Measurements from ENCODE around the gene FILIP1.

FILIP1 gene

DNA sequence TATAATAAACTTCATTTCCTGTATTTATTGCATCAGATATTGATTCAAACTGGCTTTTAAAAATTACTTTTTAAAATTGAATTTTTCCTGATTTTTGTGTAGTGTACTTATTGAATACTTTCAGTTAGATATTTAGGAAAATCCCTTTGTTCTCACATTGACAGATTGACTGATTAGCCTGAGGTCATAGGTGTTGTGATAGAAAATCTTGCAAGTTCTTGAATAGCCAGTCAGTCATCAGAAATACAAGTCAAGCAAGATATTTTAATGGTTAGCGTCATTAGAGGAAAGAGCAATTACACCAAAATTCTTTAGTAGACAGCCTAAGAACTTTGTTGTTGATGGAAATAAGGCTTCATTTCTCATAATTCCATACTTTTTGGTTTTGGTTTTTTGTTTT is 205.6 kb downstream of the FILIP1 start:
- no peak for DNase-seq

GRCh38 chr6:75287424-75287823 is 206.2 kb downstream of the FILIP1 start:
- DNase-seq = no peak

GRCh38 chr6:75286955-75287354 is 206.6 kb downstream of the FILIP1 start:
- no peak for DNase-seq

- DNase-seq = no peak
Observed at GRCh38 chr6:75285283-75285639, 208.3 kb downstream of the FILIP1 start.

- DNase-seq = peak; percentile 98
Observed at GRCh38 chr6:75284632-75285282, 208.8 kb downstream of the FILIP1 start, which contains the start of gene TMEM30A. Gene TMEM30A (minus strand): TSS chr6:75284792. CDS start chr6:75284638, 154 bp downstream.

DNA sequence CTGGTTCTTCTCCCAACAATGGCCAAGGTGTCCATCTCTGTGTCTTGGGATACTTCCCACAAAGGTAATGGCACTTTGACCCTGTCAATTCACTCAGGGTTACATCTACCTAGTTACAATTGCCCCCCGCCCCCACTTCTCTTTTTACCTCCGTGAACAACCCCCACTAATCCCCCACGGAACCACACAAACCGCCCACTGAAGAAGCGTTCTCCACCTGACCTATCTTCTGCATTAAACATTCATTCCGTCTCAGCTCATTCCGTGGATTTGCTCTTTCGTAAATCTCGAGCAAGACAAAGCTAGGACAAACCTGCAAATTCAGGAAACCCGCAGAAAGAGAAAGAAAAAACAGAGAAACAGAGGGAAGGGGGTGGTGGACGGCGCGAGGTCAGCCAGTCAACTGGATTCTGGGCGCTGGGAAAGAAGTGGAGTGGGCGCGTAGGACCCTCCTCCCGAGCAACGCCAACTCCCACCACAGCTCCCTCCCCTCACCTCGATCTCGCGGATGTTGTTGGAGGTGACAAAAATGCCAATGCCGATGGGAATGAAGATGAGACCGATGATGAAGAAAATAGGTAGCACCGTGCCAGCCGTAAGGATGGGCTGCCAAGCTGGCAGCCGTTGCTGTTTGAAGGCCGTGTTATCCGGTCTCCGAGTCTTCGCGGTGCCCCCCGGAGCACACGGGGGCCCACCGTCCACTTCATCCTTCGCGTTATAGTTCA is 209.5 kb downstream of the FILIP1 start:
- no peak for DNase-seq

DNA sequence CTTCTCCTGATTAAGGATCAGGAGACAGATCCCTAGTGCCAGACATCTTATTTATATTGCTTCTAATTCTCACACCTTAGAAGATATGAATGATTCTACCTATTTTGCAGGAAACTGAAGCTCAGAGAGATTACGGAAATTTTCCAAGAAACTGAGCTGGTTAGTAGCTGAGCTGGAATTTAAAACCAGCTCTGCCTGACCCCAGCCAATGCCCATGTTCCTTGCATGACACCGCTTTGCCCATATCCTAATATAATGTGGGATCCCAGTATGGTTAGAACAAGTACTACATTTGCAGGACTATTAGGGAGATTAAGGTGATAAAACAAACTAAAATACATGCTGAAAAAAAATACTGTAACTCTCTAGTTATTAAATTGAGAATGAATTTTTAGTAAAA is 210.9 kb downstream of the FILIP1 start:
- DNase-seq = no peak

DNA sequence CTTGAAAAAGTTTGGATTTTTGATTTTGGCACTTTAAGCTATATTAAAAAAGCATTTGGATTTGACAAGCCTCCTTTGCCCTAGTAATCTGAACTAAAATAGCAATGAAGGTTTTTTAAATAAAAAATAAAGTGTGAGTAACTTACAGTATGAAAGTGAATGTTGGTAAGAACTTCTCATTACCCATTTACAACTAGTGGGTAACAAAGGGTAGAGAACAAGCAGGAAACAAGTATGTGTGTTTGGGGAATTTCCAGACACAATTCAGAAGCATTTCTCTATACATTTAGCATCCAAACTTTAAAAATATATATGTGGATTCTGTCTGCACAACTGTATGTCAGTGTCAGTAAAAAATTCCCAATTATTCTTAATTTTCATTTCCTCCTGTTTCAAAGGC is 211.9 kb downstream of the FILIP1 start:
- no peak for DNase-seq

- DNase-seq = no peak
Observed at GRCh38 chr6:75280131-75280855, 213.3 kb downstream of the FILIP1 start.

- no peak for DNase-seq
Observed at GRCh38 chr6:75279418-75279817, 214.2 kb downstream of the FILIP1 start.

DNA sequence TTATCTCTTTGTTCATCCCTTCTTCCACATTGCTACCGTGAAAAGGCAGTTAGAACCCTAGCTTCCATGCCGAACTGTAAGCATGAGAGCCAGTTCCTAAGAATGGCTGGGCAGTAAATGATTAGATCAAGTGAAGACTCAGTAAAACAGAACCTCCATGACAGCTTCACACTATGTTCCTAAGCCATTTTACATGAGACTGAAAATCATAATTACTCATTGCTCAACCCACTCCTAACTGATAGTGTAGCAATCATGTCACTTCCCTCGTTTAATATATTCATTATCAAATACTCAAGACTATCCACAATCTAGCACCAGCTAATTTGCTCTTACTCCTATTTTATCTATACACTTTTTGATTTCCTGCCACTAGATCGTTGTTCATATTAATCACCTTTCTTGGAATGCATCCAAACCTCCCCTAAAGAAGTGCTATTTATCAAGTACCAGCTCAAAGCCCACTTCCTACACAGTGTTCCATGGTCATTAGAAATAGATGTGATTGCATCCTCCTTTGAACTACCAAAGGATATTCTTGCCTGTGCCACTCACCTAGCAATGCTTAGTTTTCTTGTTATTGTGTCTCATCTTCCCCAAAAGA is 215.0 kb downstream of the FILIP1 start:
- no peak for DNase-seq

DNA sequence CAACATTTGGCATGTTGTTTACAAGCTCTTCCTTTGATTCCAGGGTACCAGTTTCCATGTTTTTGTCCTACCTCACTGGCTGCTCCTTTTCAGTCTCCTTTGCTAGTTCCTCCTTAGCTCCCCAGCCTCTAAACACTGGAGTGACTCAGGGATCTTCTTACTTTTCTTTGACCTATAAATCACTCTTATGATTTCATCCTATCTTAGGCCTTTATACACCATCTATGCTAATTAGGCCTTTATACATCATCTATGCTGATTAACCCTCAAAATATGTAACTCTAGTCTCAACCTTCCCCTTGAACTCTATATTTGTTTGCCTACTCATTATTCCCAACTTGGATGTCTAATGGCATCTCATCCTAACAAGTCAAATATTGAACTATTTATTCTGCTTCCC is 218.5 kb downstream of the FILIP1 start:
- no peak for DNase-seq

GRCh38 chr6:75273009-75273408 is 220.6 kb downstream of the FILIP1 start:
- no peak for DNase-seq

DNA sequence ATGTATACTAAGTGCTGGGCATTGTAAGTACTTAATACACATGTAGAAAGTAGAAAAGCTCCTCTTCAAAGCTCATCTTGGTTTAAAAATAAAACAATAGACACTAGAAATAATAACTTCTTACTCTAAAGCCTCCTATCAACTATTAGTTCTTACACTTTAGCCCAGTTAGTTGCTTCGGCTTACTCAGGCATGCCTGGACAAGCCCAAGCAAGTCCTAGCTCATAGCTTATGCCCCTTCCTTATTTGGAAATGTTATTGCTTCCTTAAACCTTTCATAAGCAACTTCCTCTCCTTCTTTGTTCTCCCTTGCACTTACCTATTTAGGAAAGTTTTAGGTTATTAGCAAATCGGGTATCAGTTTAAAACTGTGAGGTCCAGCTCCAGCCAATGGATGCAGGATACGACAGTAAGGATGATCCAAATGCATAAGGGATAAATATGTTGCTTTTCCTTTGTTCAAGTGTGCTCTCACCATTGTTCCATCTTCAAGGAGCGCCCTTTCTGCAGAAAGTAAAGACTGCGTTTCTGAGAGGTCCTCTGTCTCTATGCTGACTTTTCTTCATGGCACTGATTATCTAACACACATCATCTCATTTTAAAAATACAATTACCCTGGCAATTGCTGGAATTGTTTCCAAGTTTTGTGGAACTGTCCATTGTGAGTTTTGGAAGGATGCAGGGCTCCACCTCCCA is 221.3 kb downstream of the FILIP1 start:
- no peak for DNase-seq

DNA sequence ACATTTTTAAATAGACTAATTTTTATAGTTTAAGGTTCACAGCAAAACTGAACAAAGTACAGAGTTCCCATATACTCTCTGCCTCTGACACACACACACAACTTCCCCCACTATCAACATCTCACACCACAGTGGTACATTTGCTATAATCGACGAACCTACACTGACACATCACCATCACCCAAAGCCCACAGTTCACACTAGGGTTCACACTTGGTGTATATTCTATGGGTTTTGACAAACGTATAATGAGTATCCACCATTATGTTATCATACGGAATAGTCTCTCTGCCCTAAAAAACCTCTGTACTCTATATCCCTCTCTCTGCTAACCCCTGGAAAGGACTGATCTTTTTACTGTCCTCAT is 224.6 kb downstream of the FILIP1 start:
- DNase-seq = no peak

- DNase-seq = no peak
Observed at GRCh38 chr6:75268121-75268987, 225.2 kb downstream of the FILIP1 start.

GRCh38 chr6:75267461-75267860 is 226.1 kb downstream of the FILIP1 start:
- no peak for DNase-seq

- DNase-seq = no peak
Observed at GRCh38 chr6:75266716-75267291, 226.8 kb downstream of the FILIP1 start.

- DNase-seq = no peak
Observed at GRCh38 chr6:75263401-75263750, 230.2 kb downstream of the FILIP1 start.

DNA sequence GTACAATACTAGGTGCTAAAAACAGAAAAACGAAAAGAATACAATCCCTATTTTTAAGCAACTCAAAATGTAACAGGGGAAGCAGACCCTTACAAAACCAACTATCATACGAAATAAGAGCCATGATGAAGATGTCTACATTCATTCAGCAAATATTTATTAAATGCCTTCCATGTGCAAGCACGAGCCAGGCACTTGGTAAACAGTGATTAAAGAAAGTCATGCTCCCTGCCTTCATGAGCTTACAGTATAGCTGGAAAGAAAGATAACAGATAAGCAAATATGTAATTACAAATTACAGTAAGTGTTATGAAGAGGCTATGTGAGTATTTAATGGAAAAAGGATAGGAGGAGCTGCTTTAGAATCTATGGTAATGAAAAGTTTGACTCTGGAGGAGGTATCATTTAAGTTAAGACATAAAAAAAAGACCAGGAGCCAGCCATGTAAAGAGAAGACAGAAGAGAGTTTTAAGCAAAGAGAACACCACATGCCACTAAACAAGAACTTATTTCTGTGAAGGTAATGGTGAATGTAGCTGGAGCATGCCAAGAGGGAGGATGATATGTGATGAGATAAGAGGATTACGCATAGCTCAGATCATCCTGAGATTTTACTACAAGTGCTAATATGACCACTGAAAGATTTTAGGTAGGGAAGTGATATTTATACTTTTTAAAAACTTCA is 230.7 kb downstream of the FILIP1 start:
- DNase-seq = no peak

DNA sequence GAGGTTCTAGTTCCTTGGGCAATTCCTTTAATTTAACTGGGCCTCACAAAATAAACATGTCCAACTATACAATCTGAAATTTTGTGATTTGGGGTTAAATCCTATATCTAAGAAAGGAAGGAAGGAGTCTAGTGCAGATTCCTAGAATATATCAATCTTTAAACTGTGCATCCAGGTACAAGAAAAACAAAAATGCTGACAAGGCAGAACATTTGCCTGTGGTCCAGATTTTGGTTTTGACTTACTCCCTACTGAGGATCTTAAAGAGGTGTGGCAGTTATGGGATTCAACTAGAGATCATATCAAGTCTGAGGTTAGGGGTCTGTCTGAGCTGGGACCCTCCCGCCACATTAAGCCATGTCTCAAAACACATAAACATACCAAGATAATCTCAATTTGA is 232.3 kb downstream of the FILIP1 start:
- no peak for DNase-seq
